Measurements from ENCODE around the gene BCAN. TPM values are rescaled to one million over a fixed set of nuclear protein-coding genes. Genes with fewer than 3 reads are reported as not detected.
A peak's percentile ranks its signal among the peaks of the same experiment; 100 is the strongest.

The BCAN gene
- total RNA-seq, 3 donors from 2014 or later (not counting 1 experiment from before 2014, with no cell fraction given) = 0.18 to 0.25 (median 0.19) TPM

DNA sequence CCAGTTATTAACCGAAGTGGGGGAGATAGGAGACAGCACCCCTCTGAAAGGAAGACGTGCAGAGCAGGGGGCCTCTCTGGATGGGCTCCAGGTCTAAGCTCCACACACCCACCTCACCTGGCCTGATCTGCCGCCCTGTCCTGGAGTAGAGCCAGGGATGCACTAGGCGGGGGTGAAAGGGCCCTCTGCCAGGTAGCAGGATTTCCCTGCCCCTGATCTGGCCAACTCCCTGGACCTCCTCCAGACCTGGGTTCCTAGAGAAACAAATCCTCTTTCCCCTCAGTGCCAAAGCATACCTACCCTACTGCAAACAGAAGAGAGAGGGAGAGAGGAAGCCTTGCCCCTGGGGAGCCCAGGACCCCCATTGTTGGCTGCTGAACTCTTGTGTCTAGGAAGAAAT is 61.4 kb downstream of the BCAN start:
- WGBS (ENCODE audit: insufficient coverage) = 87% methylated on average over 4 of the region's 4 CpGs
- TF ChIP-seq, protein P1, sequence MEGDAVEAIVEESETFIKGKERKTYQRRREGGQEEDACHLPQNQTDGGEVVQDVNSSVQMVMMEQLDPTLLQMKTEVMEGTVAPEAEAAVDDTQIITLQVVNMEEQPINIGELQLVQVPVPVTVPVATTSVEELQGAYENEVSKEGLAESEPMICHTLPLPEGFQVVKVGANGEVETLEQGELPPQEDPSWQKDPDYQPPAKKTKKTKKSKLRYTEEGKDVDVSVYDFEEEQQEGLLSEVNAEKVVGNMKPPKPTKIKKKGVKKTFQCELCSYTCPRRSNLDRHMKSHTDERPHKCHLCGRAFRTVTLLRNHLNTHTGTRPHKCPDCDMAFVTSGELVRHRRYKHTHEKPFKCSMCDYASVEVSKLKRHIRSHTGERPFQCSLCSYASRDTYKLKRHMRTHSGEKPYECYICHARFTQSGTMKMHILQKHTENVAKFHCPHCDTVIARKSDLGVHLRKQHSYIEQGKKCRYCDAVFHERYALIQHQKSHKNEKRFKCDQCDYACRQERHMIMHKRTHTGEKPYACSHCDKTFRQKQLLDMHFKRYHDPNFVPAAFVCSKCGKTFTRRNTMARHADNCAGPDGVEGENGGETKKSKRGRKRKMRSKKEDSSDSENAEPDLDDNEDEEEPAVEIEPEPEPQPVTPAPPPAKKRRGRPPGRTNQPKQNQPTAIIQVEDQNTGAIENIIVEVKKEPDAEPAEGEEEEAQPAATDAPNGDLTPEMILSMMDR (IDR thresholded peaks at IDR 0.05) = no peak
- intact Hi-C loops (cut with micrococcal nuclease) = no loop called here
- H3K27ac Mint-ChIP-seq = no peak overlapping the region
- peaks cover 18 to 33% of the 10 kb centered on the region in 2 donors for H3K4me1 Mint-ChIP-seq
- no peak for DNase-seq
- no peak overlapping the region for H3K4me3 ChIP-seq (ENCODE audit: low read length)
- no peak overlapping the region for H3K27ac ChIP-seq (ENCODE audit: low read length)
- H3K9me3 Mint-ChIP-seq = no peaks in the 10 kb centered on the region
- peaks cover 35% of the 10 kb centered on the region for H3K27me3 ChIP-seq (ENCODE audit: control insufficient read depth, insufficient read depth, low read length)
- H3K36me3 ChIP-seq (ENCODE audit: control insufficient read depth, insufficient read depth, low read length) = no peaks in the 10 kb centered on the region
- no peak overlapping the region for H3K4me3 Mint-ChIP-seq
- no peaks in the 10 kb centered on the region for H3K9me3 ChIP-seq (ENCODE audit: control insufficient read depth, insufficient read depth, low read length)
- H3K27me3 Mint-ChIP-seq (ENCODE audit: low read depth in 2 of 2) = peaks cover 16 to 35% of the 10 kb centered on the region in 2 donors
- no peak for ATAC-seq
- peaks cover 31% of the 10 kb centered on the region for H3K4me1 ChIP-seq (ENCODE audit: control insufficient read depth, insufficient read depth, low read length)
- H3K36me3 Mint-ChIP-seq = no peaks in the 10 kb centered on the region

DNA sequence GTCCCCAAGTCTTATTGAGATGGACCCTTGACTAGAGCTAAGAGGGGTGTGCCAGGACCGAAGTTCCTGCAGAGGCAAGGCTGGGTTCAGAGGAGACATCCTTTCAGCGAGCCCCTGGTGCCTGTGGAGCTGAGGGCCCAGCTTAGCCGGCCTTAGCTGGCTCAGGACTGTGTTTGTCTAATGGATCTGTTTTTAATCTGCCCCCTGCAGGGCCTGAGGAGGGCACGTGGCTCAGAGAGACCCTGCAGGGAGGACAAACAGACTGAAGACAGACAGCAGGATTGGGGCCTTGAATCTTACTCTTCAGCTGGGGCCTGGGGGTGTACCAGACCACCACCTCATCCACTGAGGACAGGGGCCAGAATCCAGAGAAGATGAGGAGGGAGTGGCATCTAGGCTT is 61.8 kb downstream of the BCAN start:
- Mint-ChIP-seq H3K4me1 (peaks cover 18 to 33% of the 10 kb centered on the region in 2 donors), H3K27me3 (ENCODE audit: low read depth in 2 of 2) (peaks cover 16 to 34% of the 10 kb centered on the region in 2 donors), H3K36me3 (no peaks in the 10 kb centered on the region), H3K27ac (no peak overlapping the region), H3K4me3 (peak overlapping the region; percentile 58), H3K9me3 (no peaks in the 10 kb centered on the region)
- Histone ChIP-seq H3K27me3 (ENCODE audit: control insufficient read depth, insufficient read depth, low read length) (peaks cover 35% of the 10 kb centered on the region), H3K9me3 (ENCODE audit: control insufficient read depth, insufficient read depth, low read length) (no peaks in the 10 kb centered on the region), H3K4me3 (ENCODE audit: low read length) (no peak overlapping the region), H3K27ac (ENCODE audit: low read length) (no peak overlapping the region), H3K36me3 (ENCODE audit: control insufficient read depth, insufficient read depth, low read length) (no peaks in the 10 kb centered on the region), H3K4me1 (ENCODE audit: control insufficient read depth, insufficient read depth, low read length) (peaks cover 31% of the 10 kb centered on the region)
- TF ChIP-seq, protein P1 (IDR thresholded peaks at IDR 0.05) = no peak
- DNase-seq (no peak), ATAC-seq (no peak)
- WGBS (ENCODE audit: insufficient coverage) = 28% methylated on average over 4 of the region's 4 CpGs
- intact Hi-C loops (cut with micrococcal nuclease) = no loop called here

DNA sequence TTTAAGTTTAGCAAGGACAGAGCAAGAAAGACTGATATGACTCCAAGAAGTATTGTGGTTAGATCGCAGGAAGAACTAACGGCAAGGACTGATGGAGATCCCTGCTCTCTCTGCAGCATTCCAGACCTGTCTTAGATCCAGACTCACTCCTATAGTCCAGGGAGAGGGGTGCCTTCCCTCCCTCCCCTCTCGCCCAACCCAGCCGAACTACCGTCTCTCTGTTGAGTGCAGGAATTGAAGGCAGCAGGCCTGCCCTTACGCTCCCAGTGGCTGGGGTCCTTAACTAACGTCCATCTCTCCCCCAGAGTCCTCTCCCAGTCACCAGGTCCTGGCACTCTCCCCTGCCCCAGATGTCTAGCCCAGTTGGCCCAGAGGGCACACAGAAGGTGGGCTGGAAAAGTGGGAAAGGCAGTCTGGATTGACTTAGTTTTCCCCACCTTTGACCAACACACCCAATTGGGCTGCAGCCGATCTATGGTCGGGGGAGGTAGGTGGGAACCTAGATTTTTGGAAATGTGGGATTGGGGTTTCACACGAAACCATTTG is 62.3 kb downstream of the BCAN start:
- Mint-ChIP-seq H3K27ac (no peak overlapping the region), H3K4me1 (peaks cover 18 to 33% of the 10 kb centered on the region in 2 donors), H3K4me3 (peak overlapping the region; percentile 58), H3K36me3 (no peaks in the 10 kb centered on the region), H3K27me3 (ENCODE audit: low read depth in 2 of 2) (peaks cover 16 to 30% of the 10 kb centered on the region in 2 donors), H3K9me3 (no peaks in the 10 kb centered on the region)
- ATAC-seq (no peak), DNase-seq (no peak)
- Histone ChIP-seq H3K4me1 (ENCODE audit: control insufficient read depth, insufficient read depth, low read length) (peaks cover 31% of the 10 kb centered on the region), H3K27ac (ENCODE audit: low read length) (no peak overlapping the region), H3K27me3 (ENCODE audit: control insufficient read depth, insufficient read depth, low read length) (peaks cover 35% of the 10 kb centered on the region), H3K9me3 (ENCODE audit: control insufficient read depth, insufficient read depth, low read length) (no peaks in the 10 kb centered on the region), H3K36me3 (ENCODE audit: control insufficient read depth, insufficient read depth, low read length) (no peaks in the 10 kb centered on the region), H3K4me3 (ENCODE audit: low read length) (no peak overlapping the region)
- 50% methylated on average over 10 of the region's 10 CpGs for WGBS (ENCODE audit: insufficient coverage)
- intact Hi-C loops (cut with micrococcal nuclease) = no loop called here
- TF ChIP-seq, protein P1 (IDR thresholded peaks at IDR 0.05) = no peak

DNA sequence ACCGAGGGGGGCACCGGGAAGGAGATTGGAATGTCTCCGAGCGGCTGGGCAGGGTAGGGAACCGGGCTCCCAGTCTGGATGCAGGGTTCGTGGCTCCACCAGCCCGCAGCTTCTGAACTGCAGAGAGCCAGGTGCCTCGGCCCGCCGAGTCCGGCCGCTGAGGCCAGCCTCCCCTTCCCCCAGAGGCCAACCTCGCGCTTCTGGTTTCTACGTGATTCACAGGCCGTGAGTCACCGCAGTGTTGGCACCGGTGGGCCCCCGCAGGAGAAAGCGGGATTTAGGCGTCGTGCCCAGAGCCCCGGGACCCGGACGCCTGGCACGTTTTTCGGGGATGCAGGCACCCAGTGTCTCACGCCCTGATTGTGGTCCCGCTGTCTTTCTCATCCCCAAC is 63.0 kb downstream of the BCAN start:
- no peaks in the 10 kb centered on the region for H3K36me3 ChIP-seq (ENCODE audit: control insufficient read depth, insufficient read depth, low read length)
- intact Hi-C loops (cut with micrococcal nuclease) = no loop called here
- ATAC-seq (peak in 2 of 3 donors; percentile 14 to 52), DNase-seq (peak; percentile 39 to 44)
- WGBS (ENCODE audit: insufficient coverage) = 3% methylated on average over 29 of the region's 29 CpGs
- Mint-ChIP-seq H3K27me3 (ENCODE audit: low read depth in 2 of 2) (peaks cover 16 to 26% of the 10 kb centered on the region in 2 donors), H3K27ac (peak overlapping the region in 1 of 2 donors; percentile 84), H3K9me3 (no peaks in the 10 kb centered on the region), H3K4me3 (peak overlapping the region; percentile 67), H3K36me3 (no peaks in the 10 kb centered on the region), H3K4me1 (peaks cover 18 to 33% of the 10 kb centered on the region in 2 donors)
- no peak overlapping the region for H3K27ac ChIP-seq (ENCODE audit: low read length)
- TF ChIP-seq, protein P1 (IDR thresholded peaks at IDR 0.05) = no peak
- no peaks in the 10 kb centered on the region for H3K9me3 ChIP-seq (ENCODE audit: control insufficient read depth, insufficient read depth, low read length)
- H3K4me1 ChIP-seq (ENCODE audit: control insufficient read depth, insufficient read depth, low read length) = peaks cover 31% of the 10 kb centered on the region
- peak overlapping the region; percentile 53 for H3K4me3 ChIP-seq (ENCODE audit: low read length)
- H3K27me3 ChIP-seq (ENCODE audit: control insufficient read depth, insufficient read depth, low read length) = peaks cover 35% of the 10 kb centered on the region

All from natural killer cell (primary cell).